ENCODE results near the gene EGF.
"Not testable (repeated sequence)": the region's sequence is repeated elsewhere in the genome, so short reads cannot be mapped to it uniquely, and the experiment has no call there.

EGF gene

DNA sequence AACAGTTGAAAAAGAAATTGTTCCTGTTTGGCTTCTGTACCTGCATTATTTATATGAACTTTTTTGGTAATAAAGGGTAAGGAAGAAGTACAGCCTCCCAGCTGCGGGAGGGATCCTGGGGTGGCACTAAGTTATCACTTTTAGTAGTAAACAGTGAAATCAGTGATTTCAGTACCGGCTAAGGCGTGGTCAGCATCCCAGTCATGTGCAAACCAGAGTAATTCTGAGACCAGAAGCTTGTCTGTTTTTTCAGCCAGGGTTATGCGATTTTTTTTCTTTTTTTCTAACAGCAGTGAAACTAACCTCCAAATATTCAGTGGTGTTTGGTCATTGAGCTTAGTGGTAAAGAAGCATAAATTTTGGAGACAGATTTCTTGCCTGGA, 3.3 kb downstream of the EGF start:
- no peaks in the 10 kb centered on the region for H3K4me1 ChIP-seq (ENCODE audit: insufficient read depth, low read length)
- H3K9ac ChIP-seq (ENCODE audit: low read length), result no peak overlapping the region
- H3K27ac ChIP-seq (ENCODE audit: low read depth, low read length), result no peak overlapping the region
- H3K36me3 ChIP-seq (ENCODE audit: insufficient read depth, low read length), result no peaks in the 10 kb centered on the region
- no peak overlapping the region for H3K4me3 ChIP-seq (ENCODE audit: low read depth in 1 of 2, low read length in 2 of 2)
- no peaks in the 10 kb centered on the region for H3K9me3 ChIP-seq (ENCODE audit: low read length)
- no peaks in the 10 kb centered on the region for H3K27me3 ChIP-seq (ENCODE audit: control insufficient read depth in 1 of 2, insufficient read depth in 2 of 2, low read length in 2 of 2)

DNA sequence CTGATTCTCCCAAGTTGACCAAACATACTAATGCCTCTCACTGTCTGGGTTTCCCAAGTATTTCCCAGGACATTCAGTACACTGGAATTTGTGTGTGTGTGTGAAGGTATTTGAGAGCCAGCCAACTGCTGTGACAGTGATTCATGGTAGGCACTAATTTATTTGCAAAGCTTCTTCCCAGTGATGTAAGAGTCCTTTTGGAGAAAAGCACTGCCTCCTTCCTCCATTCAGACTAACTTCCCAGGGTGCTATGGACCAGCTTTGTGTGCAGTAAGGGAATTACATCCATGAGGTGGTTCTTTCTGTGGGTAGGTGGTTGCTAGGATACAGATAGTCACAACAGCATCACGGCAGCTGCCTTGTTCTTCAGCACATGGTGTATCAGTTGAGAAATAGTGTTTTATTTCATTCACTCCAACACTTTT, 8.7 kb downstream of the EGF start:
- no peaks in the 10 kb centered on the region for H3K4me1 ChIP-seq (ENCODE audit: insufficient read depth, low read length)
- H3K4me3 ChIP-seq (ENCODE audit: low read depth in 1 of 2, low read length in 2 of 2), result no peak overlapping the region
- no peak overlapping the region for H3K27ac ChIP-seq (ENCODE audit: low read depth, low read length)
- no peaks in the 10 kb centered on the region for H3K27me3 ChIP-seq (ENCODE audit: control insufficient read depth in 1 of 2, insufficient read depth in 2 of 2, low read length in 2 of 2)
- no peaks in the 10 kb centered on the region for H3K36me3 ChIP-seq (ENCODE audit: insufficient read depth, low read length)
- no peaks in the 10 kb centered on the region for H3K9me3 ChIP-seq (ENCODE audit: low read length)
- H3K9ac ChIP-seq (ENCODE audit: low read length), result no peak overlapping the region

DNA sequence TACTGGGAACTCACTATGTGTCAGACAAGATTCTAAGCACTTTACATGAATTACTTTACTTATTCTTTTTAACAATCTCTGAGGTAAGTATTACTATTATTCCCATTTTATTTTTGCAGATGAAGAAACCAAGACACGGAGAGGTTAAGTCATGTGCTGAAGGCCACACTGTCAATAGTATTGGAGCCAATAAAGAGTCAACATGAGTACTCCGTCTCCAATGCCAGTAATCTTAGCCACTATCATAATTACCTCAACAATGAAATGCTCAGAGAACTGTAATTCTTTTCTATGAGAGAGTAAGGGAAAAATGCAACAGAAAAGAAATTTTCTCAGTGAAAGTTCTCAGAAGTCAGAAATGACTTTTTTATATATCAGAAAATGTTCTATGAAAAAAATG, 12.7 kb downstream of the EGF start:
- Histone ChIP-seq H3K36me3 (ENCODE audit: insufficient read depth, low read length) (no peaks in the 10 kb centered on the region), H3K9ac (ENCODE audit: low read length) (no peak overlapping the region), H3K4me3 (ENCODE audit: low read depth in 1 of 2, low read length in 2 of 2) (no peak overlapping the region), H3K27ac (ENCODE audit: low read depth, low read length) (no peak overlapping the region), H3K27me3 (ENCODE audit: control insufficient read depth in 1 of 2, insufficient read depth in 2 of 2, low read length in 2 of 2) (no peaks in the 10 kb centered on the region), H3K9me3 (ENCODE audit: low read length) (no peaks in the 10 kb centered on the region), H3K4me1 (ENCODE audit: insufficient read depth, low read length) (no peaks in the 10 kb centered on the region)

DNA sequence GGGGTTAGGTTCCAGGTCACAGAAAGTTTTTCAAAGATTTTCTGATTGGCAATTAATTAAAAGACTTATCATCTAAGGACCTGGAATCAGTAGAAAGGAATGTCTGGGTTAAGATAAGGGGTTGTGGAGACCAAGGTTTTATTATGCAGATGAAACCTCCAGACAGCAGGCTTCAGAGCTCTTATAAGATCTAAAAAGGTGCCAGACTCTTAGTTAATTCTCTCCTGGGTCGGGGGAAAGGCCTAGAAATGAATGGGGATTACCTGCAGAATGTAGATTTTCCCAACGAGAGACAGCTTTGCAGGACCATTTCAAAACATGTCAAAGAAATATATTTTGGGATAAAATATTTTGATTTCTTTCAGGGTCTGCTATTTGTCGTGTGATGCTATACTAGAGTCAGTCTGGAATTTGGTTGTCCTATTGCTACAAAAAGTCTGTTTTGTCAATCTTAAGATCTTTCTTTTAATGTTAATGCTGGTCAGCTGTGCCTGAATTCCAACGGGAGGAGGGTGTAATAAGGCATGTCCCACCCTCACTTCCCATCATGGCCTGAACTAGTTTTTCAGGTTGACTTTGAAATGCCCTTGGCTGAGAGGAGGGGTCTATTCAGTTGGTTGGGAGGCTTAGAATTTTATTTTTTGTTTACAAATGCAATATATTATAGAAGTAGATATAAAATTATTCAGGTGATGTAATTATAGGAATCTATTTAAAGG, 15.8 kb downstream of the EGF start:
- no peak overlapping the region for H3K4me3 ChIP-seq (ENCODE audit: low read depth in 1 of 2, low read length in 2 of 2)

DNA sequence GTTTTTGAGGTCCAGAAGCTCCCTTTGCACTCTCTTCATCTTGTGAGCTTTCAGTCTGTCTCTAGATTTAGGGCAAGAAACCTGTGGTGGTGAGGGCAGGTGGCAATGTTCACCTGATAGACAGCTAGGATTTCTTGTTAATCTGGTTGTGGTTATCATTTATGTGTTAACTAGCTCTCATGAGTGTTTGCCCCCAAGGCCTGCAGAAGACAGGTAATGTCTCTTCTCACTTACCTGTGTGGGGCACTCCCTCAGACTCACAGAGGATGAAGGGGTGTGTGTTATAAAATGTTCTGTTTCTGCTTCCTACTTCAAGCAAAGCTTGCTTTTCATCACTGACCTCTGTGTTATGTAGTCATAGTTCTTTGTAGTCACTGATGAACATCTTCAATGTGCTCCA, 17.8 kb downstream of the EGF start:
- no peaks in the 10 kb centered on the region for H3K36me3 ChIP-seq (ENCODE audit: insufficient read depth, low read length)
- H3K27ac ChIP-seq (ENCODE audit: low read depth, low read length), result no peak overlapping the region
- H3K4me3 ChIP-seq (ENCODE audit: low read depth in 1 of 2, low read length in 2 of 2), result no peak overlapping the region
- no peaks in the 10 kb centered on the region for H3K4me1 ChIP-seq (ENCODE audit: insufficient read depth, low read length)
- H3K27me3 ChIP-seq (ENCODE audit: control insufficient read depth in 1 of 2, insufficient read depth in 2 of 2, low read length in 2 of 2), result no peaks in the 10 kb centered on the region
- H3K9me3 ChIP-seq (ENCODE audit: low read length), result no peaks in the 10 kb centered on the region
- H3K9ac ChIP-seq (ENCODE audit: low read length), result no peak overlapping the region

More for the DNA sequence above, 15.8 kb downstream of the EGF start:
- H3K4me1 ChIP-seq (ENCODE audit: insufficient read depth, low read length), result no peaks in the 10 kb centered on the region
- H3K9me3 ChIP-seq (ENCODE audit: low read length), result no peaks in the 10 kb centered on the region
- no peak overlapping the region for H3K27ac ChIP-seq (ENCODE audit: low read depth, low read length)
- H3K27me3 ChIP-seq (ENCODE audit: control insufficient read depth in 1 of 2, insufficient read depth in 2 of 2, low read length in 2 of 2), result no peaks in the 10 kb centered on the region
- no peak overlapping the region for H3K9ac ChIP-seq (ENCODE audit: low read length)
- H3K36me3 ChIP-seq (ENCODE audit: insufficient read depth, low read length), result no peaks in the 10 kb centered on the region

DNA sequence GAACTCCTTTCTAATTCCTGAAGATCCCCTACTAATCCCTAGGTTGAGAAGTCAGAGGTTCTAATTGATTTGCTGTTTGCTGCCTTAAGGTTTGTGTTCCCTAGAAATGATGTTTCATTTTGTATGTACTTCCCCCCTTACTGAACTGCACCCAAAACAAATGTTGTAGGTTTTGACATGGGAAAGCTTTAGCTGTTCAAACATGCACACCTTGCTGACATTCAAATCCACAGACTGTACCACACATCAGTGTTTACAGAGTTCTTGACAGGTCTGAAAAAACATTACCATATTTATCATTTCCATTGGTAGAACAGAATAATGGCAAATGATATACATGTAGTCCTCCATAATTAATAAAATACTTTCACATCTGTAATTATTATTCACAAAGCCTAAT, 18.2 kb downstream of the EGF start:
- Histone ChIP-seq H3K36me3 (ENCODE audit: insufficient read depth, low read length) (no peaks in the 10 kb centered on the region), H3K9ac (ENCODE audit: low read length) (no peak overlapping the region), H3K4me1 (ENCODE audit: insufficient read depth, low read length) (no peaks in the 10 kb centered on the region), H3K27me3 (ENCODE audit: control insufficient read depth in 1 of 2, insufficient read depth in 2 of 2, low read length in 2 of 2) (no peaks in the 10 kb centered on the region), H3K27ac (ENCODE audit: low read depth, low read length) (no peak overlapping the region), H3K4me3 (ENCODE audit: low read depth in 1 of 2, low read length in 2 of 2) (no peak overlapping the region), H3K9me3 (ENCODE audit: low read length) (no peaks in the 10 kb centered on the region)

DNA sequence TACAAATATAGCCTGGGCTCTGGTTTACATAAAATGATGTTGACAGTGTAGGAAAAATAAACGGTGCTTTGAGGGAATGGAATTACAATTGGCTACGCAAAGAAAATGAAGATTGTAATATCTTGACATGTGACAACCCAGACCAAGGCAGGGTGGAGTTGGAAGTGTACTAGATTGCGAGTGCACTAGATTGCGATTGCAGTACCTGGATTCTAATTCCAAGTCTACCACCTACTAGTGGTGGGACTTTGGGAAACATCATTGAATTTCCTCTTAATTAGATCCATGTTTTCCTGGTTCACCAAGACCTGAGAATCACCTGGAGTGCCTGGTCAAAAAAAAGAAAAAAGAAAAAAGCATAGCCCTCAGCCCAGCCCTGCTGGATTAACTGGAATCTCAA, 18.6 kb downstream of the EGF start:
- Histone ChIP-seq H3K36me3 (ENCODE audit: insufficient read depth, low read length) (no peaks in the 10 kb centered on the region), H3K27me3 (ENCODE audit: control insufficient read depth in 1 of 2, insufficient read depth in 2 of 2, low read length in 2 of 2) (no peaks in the 10 kb centered on the region), H3K27ac (ENCODE audit: low read depth, low read length) (no peak overlapping the region), H3K4me1 (ENCODE audit: insufficient read depth, low read length) (no peaks in the 10 kb centered on the region), H3K9me3 (ENCODE audit: low read length) (no peaks in the 10 kb centered on the region), H3K9ac (ENCODE audit: low read length) (no peak overlapping the region), H3K4me3 (ENCODE audit: low read depth in 1 of 2, low read length in 2 of 2) (no peak overlapping the region)

DNA sequence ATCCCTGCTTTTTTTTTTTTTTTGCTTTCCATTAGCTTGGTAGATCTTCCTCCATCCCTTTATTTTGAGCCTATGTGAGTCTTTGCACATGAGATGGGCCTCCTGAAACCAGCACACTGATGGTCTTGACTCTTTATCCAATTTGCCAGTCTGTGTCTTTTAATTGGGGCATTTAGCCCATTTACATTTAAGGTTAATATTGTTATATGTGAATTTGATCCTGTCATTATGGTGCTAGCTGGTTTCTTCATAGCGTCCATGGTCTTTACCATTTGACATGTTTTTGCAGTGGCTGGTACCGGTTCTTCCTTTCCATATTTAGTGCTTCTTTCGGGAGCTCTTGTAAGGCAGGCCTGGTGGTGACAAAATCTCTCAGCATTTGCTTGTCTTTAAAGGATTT, 24.7 kb downstream of the EGF start:
- not testable (repeated sequence) for H3K9ac ChIP-seq (ENCODE audit: low read length); H3K36me3 ChIP-seq (ENCODE audit: insufficient read depth, low read length); H3K4me3 ChIP-seq (ENCODE audit: low read depth in 1 of 2, low read length in 2 of 2); H3K9me3 ChIP-seq (ENCODE audit: low read length); H3K27ac ChIP-seq (ENCODE audit: low read depth, low read length); H3K27me3 ChIP-seq (ENCODE audit: control insufficient read depth in 1 of 2, insufficient read depth in 2 of 2, low read length in 2 of 2); H3K4me1 ChIP-seq (ENCODE audit: insufficient read depth, low read length)

DNA sequence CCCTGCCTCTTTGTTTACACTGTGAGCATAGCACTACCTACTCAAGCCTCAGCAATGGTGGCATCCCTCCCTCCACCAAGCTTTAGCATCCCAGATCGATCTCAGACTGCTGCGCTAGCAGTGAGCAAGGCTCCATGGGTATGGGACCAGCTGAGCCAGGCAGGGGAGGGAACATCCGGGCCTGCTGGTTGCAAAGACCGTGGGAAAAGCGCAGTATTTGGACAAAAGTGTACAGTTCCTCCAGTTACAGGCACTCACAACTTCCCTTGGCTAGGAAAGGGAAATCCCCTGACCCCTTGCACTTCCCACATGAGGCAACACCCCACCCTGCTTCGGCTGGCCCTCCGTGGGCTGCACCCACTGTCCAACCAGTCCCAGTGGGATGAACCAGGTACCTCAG, 26.5 kb downstream of the EGF start:
- H3K9me3 ChIP-seq (ENCODE audit: low read length), result no peaks in the 10 kb centered on the region
- H3K36me3 ChIP-seq (ENCODE audit: insufficient read depth, low read length), result no peaks in the 10 kb centered on the region
- no peak overlapping the region for H3K27ac ChIP-seq (ENCODE audit: low read depth, low read length)
- no peaks in the 10 kb centered on the region for H3K4me1 ChIP-seq (ENCODE audit: insufficient read depth, low read length)
- no peak overlapping the region for H3K9ac ChIP-seq (ENCODE audit: low read length)
- H3K27me3 ChIP-seq (ENCODE audit: control insufficient read depth in 1 of 2, insufficient read depth in 2 of 2, low read length in 2 of 2), result no peaks in the 10 kb centered on the region
- no peak overlapping the region for H3K4me3 ChIP-seq (ENCODE audit: low read depth in 1 of 2, low read length in 2 of 2)

DNA sequence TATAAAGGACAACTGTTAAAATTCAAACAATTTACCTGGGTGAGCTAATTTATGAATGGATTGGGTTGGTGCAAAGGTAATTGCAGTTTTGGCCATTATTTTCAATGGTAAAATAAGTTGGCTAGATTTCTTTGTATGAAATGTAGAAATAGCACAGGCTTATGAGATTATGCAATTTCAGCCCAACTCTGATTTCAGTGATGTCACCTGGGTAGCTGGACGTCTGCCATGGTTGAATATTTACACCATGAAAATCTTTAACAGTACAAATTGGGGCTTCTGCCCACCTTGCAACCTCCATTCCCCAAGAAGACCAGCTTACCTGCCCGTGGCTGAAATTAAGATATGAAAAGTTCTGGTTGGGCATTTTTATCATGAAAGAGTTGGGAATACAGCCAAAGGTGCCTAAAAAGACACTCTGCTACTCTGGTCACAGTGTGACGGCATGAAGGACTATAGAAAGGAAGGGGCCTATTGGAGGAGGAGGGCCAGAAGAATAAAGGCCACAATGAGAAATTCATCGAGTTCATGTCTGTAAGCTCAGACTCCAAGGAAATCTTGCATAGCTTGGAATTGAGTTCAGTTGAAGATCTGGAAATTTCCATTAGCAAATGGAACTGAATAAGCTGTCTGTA, 29.7 kb downstream of the EGF start:
- H3K9me3 ChIP-seq (ENCODE audit: low read length), result no peaks in the 10 kb centered on the region
- no peak overlapping the region for H3K9ac ChIP-seq (ENCODE audit: low read length)
- H3K4me1 ChIP-seq (ENCODE audit: insufficient read depth, low read length), result no peaks in the 10 kb centered on the region
- no peaks in the 10 kb centered on the region for H3K27me3 ChIP-seq (ENCODE audit: control insufficient read depth in 1 of 2, insufficient read depth in 2 of 2, low read length in 2 of 2)
- H3K4me3 ChIP-seq (ENCODE audit: low read depth in 1 of 2, low read length in 2 of 2), result no peak overlapping the region
- no peak overlapping the region for H3K27ac ChIP-seq (ENCODE audit: low read depth, low read length)
- H3K36me3 ChIP-seq (ENCODE audit: insufficient read depth, low read length), result no peaks in the 10 kb centered on the region

DNA sequence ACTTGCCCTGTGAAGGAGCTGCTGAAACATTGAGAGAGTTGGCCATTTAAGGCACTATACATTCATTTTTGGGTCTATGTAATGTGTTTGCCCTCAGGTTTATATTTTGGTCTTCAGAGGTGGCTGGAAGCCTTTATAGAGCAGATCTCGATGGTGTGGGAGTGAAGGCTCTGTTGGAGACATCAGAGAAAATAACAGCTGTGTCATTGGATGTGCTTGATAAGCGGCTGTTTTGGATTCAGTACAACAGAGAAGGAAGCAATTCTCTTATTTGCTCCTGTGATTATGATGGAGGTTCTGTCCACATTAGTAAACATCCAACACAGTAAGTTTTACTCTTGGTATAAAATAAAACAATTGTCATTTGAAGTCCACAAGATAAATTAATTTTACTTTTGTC, 31.1 kb downstream of the EGF start:
- Histone ChIP-seq H3K27me3 (ENCODE audit: control insufficient read depth in 1 of 2, insufficient read depth in 2 of 2, low read length in 2 of 2) (no peaks in the 10 kb centered on the region), H3K4me1 (ENCODE audit: insufficient read depth, low read length) (no peaks in the 10 kb centered on the region), H3K9me3 (ENCODE audit: low read length) (no peaks in the 10 kb centered on the region), H3K9ac (ENCODE audit: low read length) (no peak overlapping the region), H3K36me3 (ENCODE audit: insufficient read depth, low read length) (no peaks in the 10 kb centered on the region), H3K4me3 (ENCODE audit: low read depth in 1 of 2, low read length in 2 of 2) (no peak overlapping the region), H3K27ac (ENCODE audit: low read depth, low read length) (no peak overlapping the region)

DNA sequence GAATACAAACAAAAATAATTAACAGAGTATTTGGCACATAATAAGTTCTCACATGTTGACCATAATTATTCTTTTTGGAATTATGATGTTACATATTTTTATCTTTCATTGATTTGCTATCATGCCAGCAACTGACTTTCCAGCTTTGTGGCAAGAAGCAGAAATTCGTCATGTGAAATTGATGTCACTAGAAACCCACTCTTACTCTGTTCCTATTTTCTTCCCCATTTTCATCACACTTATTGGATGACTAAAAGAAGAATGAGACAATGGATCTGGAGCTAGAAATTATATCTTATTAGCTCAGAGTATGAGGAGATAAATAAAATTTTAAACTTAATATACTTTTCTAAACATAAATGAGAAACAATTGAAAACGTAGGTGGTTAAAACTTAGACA, 31.9 kb downstream of the EGF start:
- no peak overlapping the region for H3K4me3 ChIP-seq (ENCODE audit: low read depth in 1 of 2, low read length in 2 of 2)
- H3K9me3 ChIP-seq (ENCODE audit: low read length), result no peaks in the 10 kb centered on the region
- no peak overlapping the region for H3K27ac ChIP-seq (ENCODE audit: low read depth, low read length)
- H3K27me3 ChIP-seq (ENCODE audit: control insufficient read depth in 1 of 2, insufficient read depth in 2 of 2, low read length in 2 of 2), result no peaks in the 10 kb centered on the region
- no peaks in the 10 kb centered on the region for H3K4me1 ChIP-seq (ENCODE audit: insufficient read depth, low read length)
- no peaks in the 10 kb centered on the region for H3K36me3 ChIP-seq (ENCODE audit: insufficient read depth, low read length)
- H3K9ac ChIP-seq (ENCODE audit: low read length), result no peak overlapping the region

All from muscle layer of colon (tissue), 2 donors.